Measurements from ENCODE around the gene OLFM4. TPM values are rescaled to one million over a fixed set of nuclear protein-coding genes. Genes with fewer than 3 reads are reported as not detected.

The OLFM4 gene
- total RNA-seq, 1 donor from 2014 or later = not detected

DNA sequence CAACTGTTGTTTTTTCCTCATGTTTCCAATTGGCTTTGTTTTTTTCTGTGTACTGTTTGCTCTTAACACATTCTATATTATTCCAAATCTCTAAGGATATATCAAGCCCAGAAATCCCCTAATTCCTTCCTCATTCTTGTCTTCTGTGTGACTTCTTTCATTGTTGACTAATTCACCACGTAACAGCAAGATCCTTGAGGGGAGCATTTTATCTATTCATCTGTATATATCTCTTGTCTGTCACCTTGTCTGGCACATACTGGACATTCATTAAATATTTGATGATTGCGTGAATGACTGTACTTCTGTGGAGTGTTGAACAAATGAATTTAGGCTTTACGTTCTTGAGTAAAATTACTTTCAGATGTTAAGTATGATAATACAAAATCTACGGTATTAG lies 44.8 kb upstream of the OLFM4 start:
- H3K27ac ChIP-seq (ENCODE audit: low read depth, low read length) = no peak overlapping the region
- Mint-ChIP-seq H3K4me3 (ENCODE audit: unreplicated experiment) (no peak overlapping the region), H3K36me3 (ENCODE audit: low read depth, unreplicated experiment) (no peaks in the 10 kb centered on the region), H3K27ac (ENCODE audit: unreplicated experiment) (no peak overlapping the region), H3K27me3 (ENCODE audit: low read depth, unreplicated experiment) (no peaks in the 10 kb centered on the region), H3K9me3 (ENCODE audit: unreplicated experiment) (no peaks in the 10 kb centered on the region), H3K4me1 (ENCODE audit: low read depth, unreplicated experiment) (peaks cover 10% of the 10 kb centered on the region)
- no peaks in the 10 kb centered on the region for H3K27me3 ChIP-seq (ENCODE audit: insufficient read depth, low read length)
- H3K9me3 ChIP-seq (ENCODE audit: insufficient read depth, low read depth, low read length) = no peaks in the 10 kb centered on the region
- H3K4me1 ChIP-seq (ENCODE audit: insufficient read depth, low read length) = no peaks in the 10 kb centered on the region
- H3K36me3 ChIP-seq (ENCODE audit: insufficient read depth, low read length) = no peaks in the 10 kb centered on the region
- no peak overlapping the region for H3K4me3 ChIP-seq (ENCODE audit: insufficient read depth, low read depth, low read length)
- no peak overlapping the region for H2AFZ ChIP-seq (ENCODE audit: low read depth, low read length)
- FAIRE-seq (no peak), DNase-seq (ENCODE audit: low read depth) (no peak)
- H3K9ac ChIP-seq (ENCODE audit: low read length) = no peak overlapping the region
- H4K20me1 ChIP-seq (ENCODE audit: insufficient read depth, low read length) = no peaks in the 10 kb centered on the region
- H3K4me2 ChIP-seq (ENCODE audit: low read length) = no peak overlapping the region
- no peak for TF ChIP-seq EZH2 (IDR thresholded peaks at IDR 0.05; ENCODE audit: insufficient read depth, low read length)
- TF ChIP-seq, protein P1, sequence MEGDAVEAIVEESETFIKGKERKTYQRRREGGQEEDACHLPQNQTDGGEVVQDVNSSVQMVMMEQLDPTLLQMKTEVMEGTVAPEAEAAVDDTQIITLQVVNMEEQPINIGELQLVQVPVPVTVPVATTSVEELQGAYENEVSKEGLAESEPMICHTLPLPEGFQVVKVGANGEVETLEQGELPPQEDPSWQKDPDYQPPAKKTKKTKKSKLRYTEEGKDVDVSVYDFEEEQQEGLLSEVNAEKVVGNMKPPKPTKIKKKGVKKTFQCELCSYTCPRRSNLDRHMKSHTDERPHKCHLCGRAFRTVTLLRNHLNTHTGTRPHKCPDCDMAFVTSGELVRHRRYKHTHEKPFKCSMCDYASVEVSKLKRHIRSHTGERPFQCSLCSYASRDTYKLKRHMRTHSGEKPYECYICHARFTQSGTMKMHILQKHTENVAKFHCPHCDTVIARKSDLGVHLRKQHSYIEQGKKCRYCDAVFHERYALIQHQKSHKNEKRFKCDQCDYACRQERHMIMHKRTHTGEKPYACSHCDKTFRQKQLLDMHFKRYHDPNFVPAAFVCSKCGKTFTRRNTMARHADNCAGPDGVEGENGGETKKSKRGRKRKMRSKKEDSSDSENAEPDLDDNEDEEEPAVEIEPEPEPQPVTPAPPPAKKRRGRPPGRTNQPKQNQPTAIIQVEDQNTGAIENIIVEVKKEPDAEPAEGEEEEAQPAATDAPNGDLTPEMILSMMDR (IDR thresholded peaks at IDR 0.05; ENCODE audit: insufficient read depth, low read depth, low read length) = no peak
- no peaks in the 10 kb centered on the region for H3K79me2 ChIP-seq (ENCODE audit: insufficient read depth, low read length)

DNA sequence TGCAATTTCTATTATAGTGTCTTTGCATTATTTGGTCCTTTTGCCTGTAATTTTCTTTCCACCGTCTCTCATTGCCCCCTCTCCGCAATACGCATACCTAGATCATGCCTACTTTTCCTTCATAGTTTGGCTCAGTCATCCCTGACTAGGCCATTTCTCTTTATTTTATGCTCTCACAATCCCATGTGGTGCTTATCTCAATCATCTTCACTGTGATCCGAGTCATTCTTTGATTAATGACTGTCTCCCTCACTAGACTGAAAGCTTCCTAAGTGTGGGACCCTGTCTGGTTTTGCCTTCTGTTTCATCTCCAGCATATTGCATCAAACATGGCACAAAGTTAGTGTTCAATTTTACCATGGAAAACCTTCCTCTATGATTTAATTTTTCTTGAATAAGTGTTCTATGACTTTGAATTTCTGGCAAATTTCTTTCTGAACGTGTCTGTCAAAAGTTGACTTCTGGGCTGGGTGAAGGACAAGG lies 43.7 kb upstream of the OLFM4 start:
- H3K27me3 Mint-ChIP-seq (ENCODE audit: low read depth, unreplicated experiment) = no peaks in the 10 kb centered on the region
- H3K4me2 ChIP-seq (ENCODE audit: low read length) = no peak overlapping the region
- no peak for DNase-seq (ENCODE audit: low read depth)

More for the DNA sequence above, 43.7 kb upstream of the OLFM4 start:
- no peaks in the 10 kb centered on the region for H4K20me1 ChIP-seq (ENCODE audit: insufficient read depth, low read length)
- Mint-ChIP-seq H3K36me3 (ENCODE audit: low read depth, unreplicated experiment) (no peaks in the 10 kb centered on the region), H3K4me1 (ENCODE audit: low read depth, unreplicated experiment) (peaks cover 10% of the 10 kb centered on the region), H3K27ac (ENCODE audit: unreplicated experiment) (no peak overlapping the region), H3K9me3 (ENCODE audit: unreplicated experiment) (no peaks in the 10 kb centered on the region), H3K4me3 (ENCODE audit: unreplicated experiment) (no peak overlapping the region)
- FAIRE-seq = no peak
- H3K36me3 ChIP-seq (ENCODE audit: insufficient read depth, low read length) = no peaks in the 10 kb centered on the region
- H3K4me3 ChIP-seq (ENCODE audit: insufficient read depth, low read depth, low read length) = no peak overlapping the region
- H3K4me1 ChIP-seq (ENCODE audit: insufficient read depth, low read length) = no peaks in the 10 kb centered on the region
- no peak overlapping the region for H2AFZ ChIP-seq (ENCODE audit: low read depth, low read length)
- no peak overlapping the region for H3K27ac ChIP-seq (ENCODE audit: low read depth, low read length)
- H3K9ac ChIP-seq (ENCODE audit: low read length) = no peak overlapping the region
- H3K79me2 ChIP-seq (ENCODE audit: insufficient read depth, low read length) = no peaks in the 10 kb centered on the region
- TF ChIP-seq, protein P1 (IDR thresholded peaks at IDR 0.05; ENCODE audit: insufficient read depth, low read depth, low read length) = no peak
- no peak for TF ChIP-seq EZH2 (IDR thresholded peaks at IDR 0.05; ENCODE audit: insufficient read depth, low read length)
- no peaks in the 10 kb centered on the region for H3K9me3 ChIP-seq (ENCODE audit: insufficient read depth, low read depth, low read length)
- H3K27me3 ChIP-seq (ENCODE audit: insufficient read depth, low read length) = no peaks in the 10 kb centered on the region
